Measurements from ENCODE around the gene EFNB2.

DNA sequence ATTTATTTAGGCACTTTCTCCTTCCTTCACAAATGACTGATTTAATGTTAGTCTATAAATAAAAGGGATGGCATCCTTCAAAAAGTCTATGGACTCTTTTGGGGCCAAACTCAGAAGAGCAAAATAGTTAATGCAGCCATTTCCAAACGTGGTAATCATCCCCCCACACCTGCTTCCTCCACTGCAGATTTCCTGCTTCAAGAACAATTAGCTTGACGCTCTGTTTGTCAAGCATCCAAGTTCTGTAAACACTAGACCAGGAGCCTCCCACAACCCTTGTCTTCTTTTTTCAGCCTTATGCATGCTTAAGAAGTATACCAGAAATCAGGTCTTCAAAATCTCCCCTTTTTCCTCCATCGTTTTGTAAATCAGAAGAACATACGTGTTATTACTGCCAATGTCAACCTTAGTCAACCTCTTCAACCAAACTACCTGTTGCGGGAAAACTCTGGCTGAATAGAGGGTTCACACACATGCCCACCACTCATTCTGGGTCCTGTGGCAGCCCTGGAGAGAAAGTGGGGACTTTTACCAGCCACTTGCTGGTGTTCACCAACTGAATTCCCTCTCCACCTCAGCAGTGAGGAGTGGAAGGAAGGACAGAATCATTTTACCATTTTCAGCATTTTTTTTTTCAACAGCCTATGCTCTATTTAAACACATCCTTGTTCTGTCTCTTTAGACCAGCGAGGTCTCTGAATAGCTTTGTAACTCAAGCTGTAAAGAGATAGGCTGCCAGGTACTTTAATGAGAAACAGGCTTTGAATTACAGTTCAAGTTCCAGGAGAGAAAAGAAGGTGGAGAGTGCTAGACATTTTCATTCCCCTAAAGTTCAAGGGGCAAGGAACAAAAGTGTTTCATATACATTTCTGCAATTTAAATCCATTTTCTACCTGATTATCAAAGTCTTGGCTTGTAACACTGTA, 39.1 kb downstream of the EFNB2 start:
- TF ChIP-seq, protein P1, sequence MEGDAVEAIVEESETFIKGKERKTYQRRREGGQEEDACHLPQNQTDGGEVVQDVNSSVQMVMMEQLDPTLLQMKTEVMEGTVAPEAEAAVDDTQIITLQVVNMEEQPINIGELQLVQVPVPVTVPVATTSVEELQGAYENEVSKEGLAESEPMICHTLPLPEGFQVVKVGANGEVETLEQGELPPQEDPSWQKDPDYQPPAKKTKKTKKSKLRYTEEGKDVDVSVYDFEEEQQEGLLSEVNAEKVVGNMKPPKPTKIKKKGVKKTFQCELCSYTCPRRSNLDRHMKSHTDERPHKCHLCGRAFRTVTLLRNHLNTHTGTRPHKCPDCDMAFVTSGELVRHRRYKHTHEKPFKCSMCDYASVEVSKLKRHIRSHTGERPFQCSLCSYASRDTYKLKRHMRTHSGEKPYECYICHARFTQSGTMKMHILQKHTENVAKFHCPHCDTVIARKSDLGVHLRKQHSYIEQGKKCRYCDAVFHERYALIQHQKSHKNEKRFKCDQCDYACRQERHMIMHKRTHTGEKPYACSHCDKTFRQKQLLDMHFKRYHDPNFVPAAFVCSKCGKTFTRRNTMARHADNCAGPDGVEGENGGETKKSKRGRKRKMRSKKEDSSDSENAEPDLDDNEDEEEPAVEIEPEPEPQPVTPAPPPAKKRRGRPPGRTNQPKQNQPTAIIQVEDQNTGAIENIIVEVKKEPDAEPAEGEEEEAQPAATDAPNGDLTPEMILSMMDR (IDR thresholded peaks at IDR 0.05) = no peak
- TF ChIP-seq POLR2A (IDR thresholded peaks at IDR 0.05) = no peak
